ENCODE data around the gene ABLIM3.
"Not testable (repeated sequence)": the region's sequence is repeated elsewhere in the genome, so short reads cannot be mapped to it uniquely, and the experiment has no call there.

The ABLIM3 gene

GRCh38 chr5:149257889-149258705, 116.8 kb downstream of the ABLIM3 start:
- no peak for DNase-seq (ENCODE audit: low read depth)

GRCh38 chr5:149260761-149261160, 119.5 kb downstream of the ABLIM3 start:
- no peak for DNase-seq (ENCODE audit: low read depth)

- DNase-seq (ENCODE audit: low read depth) = no peak
These were observed 120.0 kb downstream of the ABLIM3 start for GRCh38 chr5:149261246-149261645.

- DNase-seq (ENCODE audit: low read depth) = no peak
These were observed 121.0 kb downstream of the ABLIM3 start for GRCh38 chr5:149262315-149262714.

GRCh38 chr5:149264439-149265067, 123.3 kb downstream of the ABLIM3 start:
- DNase-seq (ENCODE audit: low read depth) = peak; percentile 6

GRCh38 chr5:149265068-149265465, 123.8 kb downstream of the ABLIM3 start:
- DNase-seq (ENCODE audit: low read depth) = no peak

GRCh38 chr5:149265597-149265996, 124.3 kb downstream of the ABLIM3 start:
- no peak for DNase-seq (ENCODE audit: low read depth)

GRCh38 chr5:149267241-149267973, 126.1 kb downstream of the ABLIM3 start:
- no peak for DNase-seq (ENCODE audit: low read depth)

- no peak for DNase-seq (ENCODE audit: low read depth)
These were observed 127.8 kb downstream of the ABLIM3 start for GRCh38 chr5:149268928-149269557.

- DNase-seq (ENCODE audit: low read depth) = no peak
These were observed 130.0 kb downstream of the ABLIM3 start for GRCh38 chr5:149271195-149271715.

- no peak for DNase-seq (ENCODE audit: low read depth)
These were observed 130.6 kb downstream of the ABLIM3 start, which contains the start of gene AFAP1L1 for GRCh38 chr5:149271716-149272563. TSS of gene AFAP1L1 (plus strand) at chr5:149271859. CDS start at chr5:149271969, 110 bp downstream.

GRCh38 chr5:149272781-149273180, 131.5 kb downstream of the ABLIM3 start:
- DNase-seq (ENCODE audit: low read depth) = not testable (repeated sequence)

- DNase-seq (ENCODE audit: low read depth) = no peak
These were observed 131.9 kb downstream of the ABLIM3 start for GRCh38 chr5:149273237-149273636.

GRCh38 chr5:149273950-149274349, 132.7 kb downstream of the ABLIM3 start:
- DNase-seq (ENCODE audit: low read depth) = no peak

GRCh38 chr5:149274939-149275338, 133.6 kb downstream of the ABLIM3 start:
- no peak for DNase-seq (ENCODE audit: low read depth)

GRCh38 chr5:149277801-149278200, 136.5 kb downstream of the ABLIM3 start:
- DNase-seq (ENCODE audit: low read depth) = no peak

GRCh38 chr5:149278451-149279210, 137.3 kb downstream of the ABLIM3 start:
- DNase-seq (ENCODE audit: low read depth) = no peak

- no peak for DNase-seq (ENCODE audit: low read depth)
These were observed 138.4 kb downstream of the ABLIM3 start for GRCh38 chr5:149279661-149280060.

- no peak for DNase-seq (ENCODE audit: low read depth)
These were observed 138.8 kb downstream of the ABLIM3 start for GRCh38 chr5:149280124-149280523.

- no peak for DNase-seq (ENCODE audit: low read depth)
These were observed 139.5 kb downstream of the ABLIM3 start for GRCh38 chr5:149280802-149281201.

All from stimulated activated CD8-positive, alpha-beta memory T cell treated with anti-CD3 and anti-CD28 coated beads, Interleukin-12 subunit alpha, Interleukin-12 subunit beta, amount 100 ng/mL, for 4 hours (primary cell).